OCI-LY7 (cell line): ENCODE results near the gene NHS. TPM values are rescaled to one million over a fixed set of nuclear protein-coding genes. Genes with fewer than 3 reads are reported as not detected.
"Not testable (repeated sequence)": the region's sequence is repeated elsewhere in the genome, so short reads cannot be mapped to it uniquely, and the experiment has no call there.

Experiments used
- BruUV-seq: library from RNA; stranded (reverse); fragments of 400-500 nt; replicated peaks from 2 replicates; lab custom pipeline; 2021; lab: Mats Ljungman, UMichigan
- CTCF ChIA-PET: fragments of 300-600 bp; sonication (Branson Sonifier 250); formaldehyde crosslinking; loops from one replicate; lab custom pipeline; 2022; ENCODE audit warnings: antibody characterized with exemption; ENCODE audit not compliant: unreplicated experiment; lab: Charles Lee
- POLR2A ChIA-PET: fragments of 300-600 bp; sonication (Branson Sonifier 250); formaldehyde crosslinking; loops from one replicate; lab custom pipeline; 2022; ENCODE audit warnings: antibody characterized with exemption; lab: Charles Lee
- DNase-seq: peaks from one replicate; pipeline ENCODE4 v3.0.0-alpha.2; 2015; ENCODE audit warnings: low spot score
- H2AFZ ChIP-seq: fragments of 200-600 bp; sonication (generic), shearing (Covaris generic); 2 replicates; pipeline ENCODE4 v1.6.1; 2014; ENCODE audit warnings: mild to moderate bottlenecking, antibody characterized with exemption, low read length, moderate library complexity
- H3K27ac ChIP-seq: fragments of 200-600 bp; sonication (generic); 2 replicates; pipeline ENCODE4 v1.5.1; 2014; ENCODE audit warnings: mixed run types, low read depth, mild to moderate bottlenecking, moderate library complexity, low read length, inconsistent platforms; ENCODE audit not compliant: poor library complexity, severe bottlenecking
- H3K36me3 ChIP-seq: fragments of 200-600 bp; sonication (generic); 2 replicates; pipeline ENCODE4 v1.6.1; 2014; ENCODE audit warnings: mild to moderate bottlenecking, antibody characterized with exemption, low read length, moderate library complexity, mixed read lengths; ENCODE audit not compliant: insufficient read depth
- H3K4me1 ChIP-seq: fragments of 200-600 bp; sonication (generic); 2 replicates; pipeline ENCODE4 v1.5.1; 2014; ENCODE audit warnings: mild to moderate bottlenecking, low read length; ENCODE audit not compliant: insufficient read depth, poor library complexity, severe bottlenecking
- H3K4me2 ChIP-seq: fragments of 200-600 bp; sonication (generic); 2 replicates; pipeline ENCODE4 v1.6.1; 2014; ENCODE audit warnings: mild to moderate bottlenecking, low read length
- H3K4me3 ChIP-seq: fragments of 200-600 bp; sonication (generic); 2 replicates; pipeline ENCODE4 v1.5.1; 2014; ENCODE audit warnings: mild to moderate bottlenecking, low read depth, low read length; ENCODE audit not compliant: poor library complexity, severe bottlenecking
- H3K79me2 ChIP-seq: fragments of 200-600 bp; sonication (generic); 2 replicates; pipeline ENCODE4 v1.6.1; 2016; ENCODE audit warnings: low read depth, mild to moderate bottlenecking, low read length, moderate library complexity, mixed read lengths; ENCODE audit not compliant: insufficient read depth
- H3K9me2 ChIP-seq: fragments of 200-600 bp; sonication (generic); 2 replicates; pipeline ENCODE4 v1.6.1; 2016; ENCODE audit warnings: mild to moderate bottlenecking, low read length, mixed read lengths; ENCODE audit not compliant: insufficient read depth
- H3K9me3 ChIP-seq: fragments of 200-600 bp; sonication (generic); 2 replicates; pipeline ENCODE4 v1.6.1; 2014; ENCODE audit warnings: mild to moderate bottlenecking, mixed run types, low read length, mixed read lengths
- H4K20me1 ChIP-seq: fragments of 200-600 bp; sonication (generic); 2 replicates; pipeline ENCODE4 v1.6.1; 2014; ENCODE audit warnings: mild to moderate bottlenecking, antibody characterized with exemption, low read length, moderate library complexity, mixed read lengths; ENCODE audit not compliant: insufficient read depth
- CTCF ChIP-seq: fragments of 200-600 bp; sonication (generic); conservative IDR thresholded peaks from 2 replicates; pipeline ENCODE4 v1.5.1; 2014; ENCODE audit warnings: mild to moderate bottlenecking, antibody characterized with exemption, low read length, moderate library complexity, mixed read lengths
- EZH2phosphoT487 ChIP-seq: fragments of 200-600 bp; sonication (generic); IDR thresholded peaks from 2 replicates; pipeline ENCODE4 v1.6.1; 2018; ENCODE audit warnings: low read depth, borderline replicate concordance, mild to moderate bottlenecking, mixed run types, antibody characterized with exemption, low read length, moderate library complexity, mixed read lengths
- intact Hi-C: fragments of 100-400 bp; cut with micrococcal nuclease; formaldehyde crosslinking; loops from one replicate; pipeline ENCODE4 v1.10.0; 2022; ENCODE audit not compliant: unreplicated experiment
- total RNA-seq, 2 experiments: library from RNA; depleted of rRNA in 1 of 2; stranded (reverse); fragments of >200 nt in 1 of 2; shearing (Covaris generic) in 1 of 2; gene quantifications; 2 replicates each; pipeline ENCODE4 v1.2.3, GENCODE V29; 2014 to 2022

The NHS gene
- total RNA-seq, 2 experiments from 2014 or later: not detected

GRCh38 chrX:17566740-17567139 is 191.7 kb downstream of the NHS start:
- Histone ChIP-seq H4K20me1 (no peaks in the 10 kb centered on the region), H3K36me3 (no peaks in the 10 kb centered on the region), H2AFZ (no peak overlapping the region), H3K4me3 (no peak overlapping the region), H3K79me2 (no peaks in the 10 kb centered on the region), H3K4me2 (no peak overlapping the region), H3K9me3 (no peaks in the 10 kb centered on the region), H3K9me2 (no peaks in the 10 kb centered on the region), H3K27ac (no peak overlapping the region), H3K4me1 (no peaks in the 10 kb centered on the region)
- no peak for DNase-seq
- no peak for TF ChIP-seq EZH2phosphoT487
- no peak for TF ChIP-seq CTCF
- POLR2A ChIA-PET: no interaction called here
- CTCF ChIA-PET: no interaction called here
- no TSS peak for BruUV-seq
- intact Hi-C loops: no loop called here

DNA sequence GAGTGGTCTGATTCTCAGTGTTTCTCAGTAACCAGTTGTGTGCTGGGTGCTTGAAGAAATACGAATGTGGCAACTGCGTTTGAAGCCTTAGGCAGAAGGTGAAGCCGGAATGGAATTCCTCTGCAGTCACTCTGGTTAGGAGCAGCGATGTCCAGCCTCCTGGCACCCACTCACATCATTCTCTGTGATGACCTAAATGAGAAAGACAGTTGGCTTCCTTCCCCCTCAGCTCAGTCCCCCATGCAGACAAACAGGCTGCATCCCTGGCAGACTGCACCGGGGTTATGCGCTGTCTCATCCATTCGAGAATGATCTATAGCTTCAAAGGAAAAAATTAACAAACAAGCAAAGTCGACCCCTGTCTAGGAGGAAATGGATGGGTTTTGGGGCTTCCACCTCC is 192.2 kb downstream of the NHS start:
- no peaks in the 10 kb centered on the region for H3K79me2 ChIP-seq
- no peaks in the 10 kb centered on the region for H3K36me3 ChIP-seq
- no peak for TF ChIP-seq EZH2phosphoT487
- TF ChIP-seq CTCF: no peak
- H3K4me1 ChIP-seq: no peaks in the 10 kb centered on the region
- ChIA-PET CTCF (no interaction called here), POLR2A (no interaction called here)
- DNase-seq: no peak
- no peak overlapping the region for H2AFZ ChIP-seq
- no peak overlapping the region for H3K4me2 ChIP-seq
- intact Hi-C loops: no loop called here
- H4K20me1 ChIP-seq: no peaks in the 10 kb centered on the region
- no TSS peak for BruUV-seq
- H3K9me3 ChIP-seq: no peaks in the 10 kb centered on the region
- no peak overlapping the region for H3K4me3 ChIP-seq
- H3K9me2 ChIP-seq: no peaks in the 10 kb centered on the region
- no peak overlapping the region for H3K27ac ChIP-seq

- Histone ChIP-seq H3K4me3 (no peak overlapping the region), H3K79me2 (no peaks in the 10 kb centered on the region), H3K27ac (no peak overlapping the region), H3K9me3 (no peaks in the 10 kb centered on the region), H2AFZ (no peak overlapping the region), H3K9me2 (no peaks in the 10 kb centered on the region), H3K4me2 (no peak overlapping the region), H3K4me1 (no peaks in the 10 kb centered on the region), H3K36me3 (no peaks in the 10 kb centered on the region), H4K20me1 (no peaks in the 10 kb centered on the region)
- CTCF ChIA-PET: no interaction called here
- POLR2A ChIA-PET: no interaction called here
- BruUV-seq: no TSS peak
- intact Hi-C loops: no loop called here
- TF ChIP-seq EZH2phosphoT487 (no peak), CTCF (no peak)
- DNase-seq: no peak
Measured at GRCh38 chrX:17567821-17568220, 192.8 kb downstream of the NHS start.

GRCh38 chrX:17568804-17569203 is 193.8 kb downstream of the NHS start:
- CTCF ChIA-PET, H3K27ac ChIP-seq, H3K9me3 ChIP-seq, H3K36me3 ChIP-seq, DNase-seq, H3K79me2 ChIP-seq, POLR2A ChIA-PET, H2AFZ ChIP-seq, BruUV-seq, H3K4me1 ChIP-seq, H4K20me1 ChIP-seq, H3K4me3 ChIP-seq, intact Hi-C loops, H3K9me2 ChIP-seq, H3K4me2 ChIP-seq: not testable (repeated sequence)
